K562 (cell line): ENCODE results near the gene MYCBP2. TPM values are rescaled to one million over a fixed set of nuclear protein-coding genes. Genes with fewer than 3 reads are reported as not detected.

ENCODE experiments used
- ARID2 ChIP-seq: fragments of 450-650 bp; IDR thresholded peaks from 2 replicates; pipeline ENCODE4 v1.6.1; 2017; ENCODE audit warnings: antibody characterized with exemption, mild to moderate bottlenecking
- CXXC5 ChIP-seq: fragments of 250-450 bp; sonication (Bioruptor Pico); IDR thresholded peaks from 2 replicates; pipeline ENCODE4 v1.8.0; 2022; ENCODE audit warnings: inconsistent platforms, mild to moderate bottlenecking, moderate library complexity
- FOS ChIP-seq: IDR thresholded peaks from 3 replicates; pipeline ENCODE4 v1.6.1; 2011; ENCODE audit not compliant: insufficient read length; ENCODE audit errors: extremely low read depth
- HDGF ChIP-seq: fragments of 450-650 bp; IDR thresholded peaks from 2 replicates; pipeline ENCODE4 v1.6.1; 2016
- SRSF9 ChIP-seq: fragments of 200-400 bp; formaldehyde crosslinking; IDR thresholded peaks from 2 replicates; pipeline ENCODE4 v1.6.1; 2017; ENCODE audit warnings: low read depth, low read length, borderline replicate concordance
- ZNF165 ChIP-seq: fragments of 250-450 bp; sonication (Bioruptor Pico); IDR thresholded peaks from 2 replicates; pipeline ENCODE4 v1.4.0; 2020; ENCODE audit warnings: borderline replicate concordance
- ZNF239 ChIP-seq: fragments of 250-450 bp; sonication (Bioruptor Pico); IDR thresholded peaks from 2 replicates; pipeline ENCODE4 v1.4.0; 2020; ENCODE audit warnings: mild to moderate bottlenecking
- polyA plus RNA-seq, 8 experiments: library from polyadenylated mRNA; depleted of rRNA in 4 of 8; stranded (reverse) in 5 of 8; unstranded in 3 of 8; fragments of >200 nt; fragmentation: Nextera tagmentation in 2 of 8; fragmentation: Illumina TruSeq in 1 of 8; extraction: Ambion mirVana in 2 of 8; extraction: Trizol in 1 of 8; gene quantifications; 2 replicates each; pipeline versions ENCODE4 v1.2.1 to v1.2.3, GENCODE V29; 2011 to 2014; ENCODE audit warnings: inconsistent platforms in 1 of 8, missing spikeins in 1 of 8
- total RNA-seq, 7 experiments: library from RNA; depleted of rRNA in 6 of 7; stranded (reverse); fragments of >200 nt in 6 of 7; fragmentation: Illumina TruSeq in 2 of 7; extraction: Trizol in 2 of 7; gene quantifications; 2 replicates each; pipeline versions ENCODE4 v1.2.1 to v1.2.3, GENCODE V29; 2011 to 2021; ENCODE audit warnings: low replicate concordance in 1 of 7
- TF ChIP-seq, protein P1 (sequence below): fragments of 200-600 bp; sonication (generic); IDR thresholded peaks from one replicate; pipeline ENCODE4 v1.6.1; 2012; ENCODE audit warnings: mild to moderate bottlenecking, low read depth, low read length, inconsistent platforms

The MYCBP2 gene
- total and polyA plus RNA-seq, 9 of the 15 experiments (the other 6 are each of a cell fraction or from before 2014, with no cell fraction given), result 13.2 to 47.2 (median 28.9) TPM

DNA sequence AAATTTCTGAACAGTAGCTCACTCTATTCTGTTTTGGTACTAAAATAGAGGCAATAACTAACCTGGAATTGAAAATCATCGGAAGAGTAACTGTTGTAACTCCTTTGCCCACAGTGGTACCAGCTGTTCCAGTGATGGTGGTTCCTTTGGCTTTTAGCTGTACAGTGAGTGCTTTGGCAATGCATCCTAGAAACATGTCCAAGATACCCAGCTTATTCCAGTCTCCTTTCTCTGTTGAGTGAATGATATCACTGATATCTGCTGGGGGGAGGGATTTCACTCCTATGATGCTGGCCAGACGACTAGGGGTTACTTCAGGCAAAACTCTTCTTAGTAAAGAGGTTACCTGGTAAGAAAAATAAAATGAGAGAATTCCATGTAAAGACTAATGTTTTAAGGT is 259.4 kb downstream of the MYCBP2 start (continued):
- TF ChIP-seq, protein P1, sequence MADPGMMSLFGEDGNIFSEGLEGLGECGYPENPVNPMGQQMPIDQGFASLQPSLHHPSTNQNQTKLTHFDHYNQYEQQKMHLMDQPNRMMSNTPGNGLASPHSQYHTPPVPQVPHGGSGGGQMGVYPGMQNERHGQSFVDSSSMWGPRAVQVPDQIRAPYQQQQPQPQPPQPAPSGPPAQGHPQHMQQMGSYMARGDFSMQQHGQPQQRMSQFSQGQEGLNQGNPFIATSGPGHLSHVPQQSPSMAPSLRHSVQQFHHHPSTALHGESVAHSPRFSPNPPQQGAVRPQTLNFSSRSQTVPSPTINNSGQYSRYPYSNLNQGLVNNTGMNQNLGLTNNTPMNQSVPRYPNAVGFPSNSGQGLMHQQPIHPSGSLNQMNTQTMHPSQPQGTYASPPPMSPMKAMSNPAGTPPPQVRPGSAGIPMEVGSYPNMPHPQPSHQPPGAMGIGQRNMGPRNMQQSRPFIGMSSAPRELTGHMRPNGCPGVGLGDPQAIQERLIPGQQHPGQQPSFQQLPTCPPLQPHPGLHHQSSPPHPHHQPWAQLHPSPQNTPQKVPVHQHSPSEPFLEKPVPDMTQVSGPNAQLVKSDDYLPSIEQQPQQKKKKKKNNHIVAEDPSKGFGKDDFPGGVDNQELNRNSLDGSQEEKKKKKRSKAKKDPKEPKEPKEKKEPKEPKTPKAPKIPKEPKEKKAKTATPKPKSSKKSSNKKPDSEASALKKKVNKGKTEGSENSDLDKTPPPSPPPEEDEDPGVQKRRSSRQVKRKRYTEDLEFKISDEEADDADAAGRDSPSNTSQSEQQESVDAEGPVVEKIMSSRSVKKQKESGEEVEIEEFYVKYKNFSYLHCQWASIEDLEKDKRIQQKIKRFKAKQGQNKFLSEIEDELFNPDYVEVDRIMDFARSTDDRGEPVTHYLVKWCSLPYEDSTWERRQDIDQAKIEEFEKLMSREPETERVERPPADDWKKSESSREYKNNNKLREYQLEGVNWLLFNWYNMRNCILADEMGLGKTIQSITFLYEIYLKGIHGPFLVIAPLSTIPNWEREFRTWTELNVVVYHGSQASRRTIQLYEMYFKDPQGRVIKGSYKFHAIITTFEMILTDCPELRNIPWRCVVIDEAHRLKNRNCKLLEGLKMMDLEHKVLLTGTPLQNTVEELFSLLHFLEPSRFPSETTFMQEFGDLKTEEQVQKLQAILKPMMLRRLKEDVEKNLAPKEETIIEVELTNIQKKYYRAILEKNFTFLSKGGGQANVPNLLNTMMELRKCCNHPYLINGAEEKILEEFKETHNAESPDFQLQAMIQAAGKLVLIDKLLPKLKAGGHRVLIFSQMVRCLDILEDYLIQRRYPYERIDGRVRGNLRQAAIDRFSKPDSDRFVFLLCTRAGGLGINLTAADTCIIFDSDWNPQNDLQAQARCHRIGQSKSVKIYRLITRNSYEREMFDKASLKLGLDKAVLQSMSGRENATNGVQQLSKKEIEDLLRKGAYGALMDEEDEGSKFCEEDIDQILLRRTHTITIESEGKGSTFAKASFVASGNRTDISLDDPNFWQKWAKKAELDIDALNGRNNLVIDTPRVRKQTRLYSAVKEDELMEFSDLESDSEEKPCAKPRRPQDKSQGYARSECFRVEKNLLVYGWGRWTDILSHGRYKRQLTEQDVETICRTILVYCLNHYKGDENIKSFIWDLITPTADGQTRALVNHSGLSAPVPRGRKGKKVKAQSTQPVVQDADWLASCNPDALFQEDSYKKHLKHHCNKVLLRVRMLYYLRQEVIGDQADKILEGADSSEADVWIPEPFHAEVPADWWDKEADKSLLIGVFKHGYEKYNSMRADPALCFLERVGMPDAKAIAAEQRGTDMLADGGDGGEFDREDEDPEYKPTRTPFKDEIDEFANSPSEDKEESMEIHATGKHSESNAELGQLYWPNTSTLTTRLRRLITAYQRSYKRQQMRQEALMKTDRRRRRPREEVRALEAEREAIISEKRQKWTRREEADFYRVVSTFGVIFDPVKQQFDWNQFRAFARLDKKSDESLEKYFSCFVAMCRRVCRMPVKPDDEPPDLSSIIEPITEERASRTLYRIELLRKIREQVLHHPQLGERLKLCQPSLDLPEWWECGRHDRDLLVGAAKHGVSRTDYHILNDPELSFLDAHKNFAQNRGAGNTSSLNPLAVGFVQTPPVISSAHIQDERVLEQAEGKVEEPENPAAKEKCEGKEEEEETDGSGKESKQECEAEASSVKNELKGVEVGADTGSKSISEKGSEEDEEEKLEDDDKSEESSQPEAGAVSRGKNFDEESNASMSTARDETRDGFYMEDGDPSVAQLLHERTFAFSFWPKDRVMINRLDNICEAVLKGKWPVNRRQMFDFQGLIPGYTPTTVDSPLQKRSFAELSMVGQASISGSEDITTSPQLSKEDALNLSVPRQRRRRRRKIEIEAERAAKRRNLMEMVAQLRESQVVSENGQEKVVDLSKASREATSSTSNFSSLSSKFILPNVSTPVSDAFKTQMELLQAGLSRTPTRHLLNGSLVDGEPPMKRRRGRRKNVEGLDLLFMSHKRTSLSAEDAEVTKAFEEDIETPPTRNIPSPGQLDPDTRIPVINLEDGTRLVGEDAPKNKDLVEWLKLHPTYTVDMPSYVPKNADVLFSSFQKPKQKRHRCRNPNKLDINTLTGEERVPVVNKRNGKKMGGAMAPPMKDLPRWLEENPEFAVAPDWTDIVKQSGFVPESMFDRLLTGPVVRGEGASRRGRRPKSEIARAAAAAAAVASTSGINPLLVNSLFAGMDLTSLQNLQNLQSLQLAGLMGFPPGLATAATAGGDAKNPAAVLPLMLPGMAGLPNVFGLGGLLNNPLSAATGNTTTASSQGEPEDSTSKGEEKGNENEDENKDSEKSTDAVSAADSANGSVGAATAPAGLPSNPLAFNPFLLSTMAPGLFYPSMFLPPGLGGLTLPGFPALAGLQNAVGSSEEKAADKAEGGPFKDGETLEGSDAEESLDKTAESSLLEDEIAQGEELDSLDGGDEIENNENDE, result no peak
- TF ChIP-seq ZNF165 (CRISPR knock-in tag) (no peak), HDGF (no peak), ZNF239 (CRISPR knock-in tag) (no peak), SRSF9 (no peak), FOS (no peak), CXXC5 (CRISPR knock-in tag) (no peak), ARID2 (no peak)
